ENCODE results near the gene ZBTB1. TPM values are rescaled to one million over a fixed set of nuclear protein-coding genes. Genes with fewer than 3 reads are reported as not detected.

The ZBTB1 gene
- total and polyA plus RNA-seq, 2 donors (not counting 3 experiments of a cell fraction or from before 2014, with no cell fraction given): 9.7 to 32.2 TPM

- no peaks in the 10 kb centered on the region for H3K36me3 ChIP-seq (ENCODE audit: control insufficient read depth in 2 of 2, extremely low read depth in 1 of 2, insufficient read depth in 2 of 2, low read length in 2 of 2)
- FAIRE-seq: no peak
- dilution Hi-C loops (cut with MboI; ENCODE audit: extremely low pct_ligation_motif_present, low sequenced_read_pairs): no loop called here
- H3K9ac ChIP-seq (replicated peaks; ENCODE audit: extremely low read depth, insufficient read depth, low read length): no peak overlapping the region
- H3K4me1 ChIP-seq (ENCODE audit: control insufficient read depth, extremely low read depth, insufficient read depth, low read length): peaks cover 26% of the 10 kb centered on the region
- H3K79me2 ChIP-seq (ENCODE audit: control insufficient read depth, insufficient read depth, low read length): no peaks in the 10 kb centered on the region
- no peak for DNase-seq (ENCODE audit: low read depth, low spot score)
- TF ChIP-seq GATA2 (IDR thresholded peaks at IDR 0.05; ENCODE audit: insufficient read depth, insufficient read length, low read depth, low read length) (no peak), POLR2A (IDR thresholded peaks at IDR 0.05; ENCODE audit: low read depth, low read length) (no peak), FOS (IDR thresholded peaks at IDR 0.05; ENCODE audit: borderline replicate concordance, insufficient read depth, low read length) (no peak), JUN (IDR thresholded peaks at IDR 0.05; ENCODE audit: borderline replicate concordance, insufficient read depth, insufficient read length, low read depth) (no peak), MYC (IDR thresholded peaks at IDR 0.05; ENCODE audit: low read depth, low read length) (no peak), POLR2AphosphoS5 (IDR thresholded peaks at IDR 0.05; ENCODE audit: insufficient read depth, low read depth, low read length) (no peak), EZH2 (IDR thresholded peaks at IDR 0.05; ENCODE audit: borderline replicate concordance, low read depth, low read length, severe bottlenecking) (no peak), CTCF (IDR thresholded peaks at IDR 0.05; ENCODE audit: extremely low read depth in 1 of 2, insufficient read depth in 1 of 2, low read depth in 1 of 2, low read length in 2 of 2) (no peak)
- TF ChIP-seq, protein P1, sequence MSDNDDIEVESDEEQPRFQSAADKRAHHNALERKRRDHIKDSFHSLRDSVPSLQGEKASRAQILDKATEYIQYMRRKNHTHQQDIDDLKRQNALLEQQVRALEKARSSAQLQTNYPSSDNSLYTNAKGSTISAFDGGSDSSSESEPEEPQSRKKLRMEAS (IDR thresholded peaks at IDR 0.05; ENCODE audit: insufficient read depth, insufficient read length): no peak
- H2AFZ ChIP-seq (ENCODE audit: low read depth, low read length): no peak overlapping the region
- H4K20me1 ChIP-seq (replicated peaks; ENCODE audit: control insufficient read depth, extremely low read depth, insufficient read depth, low read length): no peaks in the 10 kb centered on the region
- no peaks in the 10 kb centered on the region for H3K9me3 ChIP-seq (replicated peaks; ENCODE audit: control insufficient read depth, insufficient read depth, low read length)
- intact Hi-C loops (cut with micrococcal nuclease): loop anchor here (5.0 kb wide), 1 partner anchor 218 kb away; no protein-coding TSS in a partner anchor
- no peaks in the 10 kb centered on the region for H3K9me1 ChIP-seq (replicated peaks; ENCODE audit: control insufficient read depth, extremely low read depth, insufficient read depth, low read length)
- POLR2A ChIA-PET: no interaction called here
- peaks cover 29 to 32% of the 10 kb centered on the region in 2 experiments for H3K27me3 ChIP-seq (ENCODE audit: control insufficient read depth in 2 of 2, insufficient read depth in 2 of 2, low read length in 2 of 2)
- H3K4me3 ChIP-seq (replicated peaks in 1 of 3; ENCODE audit: insufficient read depth in 1 of 3, low read depth in 1 of 3, low read length in 3 of 3): no peak overlapping the region
- H3K27ac ChIP-seq (ENCODE audit: insufficient read depth, low read depth, low read length): no peak overlapping the region
- CTCF ChIA-PET: interaction anchor here (0.6 to 5.7 kb wide), 4 partner anchors 10 to 456 kb away, joined by 3 to 64 read pairs (median 6); no protein-coding TSS in a partner anchor
- H3K4me2 ChIP-seq (ENCODE audit: insufficient read depth, low read length): no peak overlapping the region
- no TSS peak for BruUV-seq (replicated peaks)
Measured at GRCh38 chr14:64544607-64545312, 40.2 kb downstream of the ZBTB1 start.
